B cell (primary cell): ENCODE results near the gene LRBA. TPM values are rescaled to one million over a fixed set of nuclear protein-coding genes. Genes with fewer than 3 reads are reported as not detected.

Experiments used
- ATAC-seq: fragments of 200-7000 bp; cut with Tn5 transposase; one replicate; pipeline ENCODE4 v1.10.0; 2021; ENCODE audit warnings: low read depth, mild to moderate bottlenecking, moderate number of reproducible peaks, moderate library complexity
- CTCF ChIA-PET: fragments of 350-600 bp; sonication (Branson Sonifier 250); formaldehyde crosslinking; loops from one replicate; lab custom pipeline; 2021; ENCODE audit warnings: antibody characterized with exemption, inconsistent platforms; lab: Charles Lee
- POLR2A ChIA-PET: fragments of 350-600 bp; sonication (Branson Sonifier 250); formaldehyde crosslinking; loops from one replicate; lab custom pipeline; 2021; ENCODE audit warnings: antibody characterized with exemption; lab: Charles Lee
- DNase-seq: peaks from one replicate; pipeline ENCODE4 v3.0.0; 2013
- H2AFZ ChIP-seq: 2 replicates; pipeline ENCODE4 v1.6.1; 2012; ENCODE audit warnings: mild to moderate bottlenecking, low read depth, low read length; ENCODE audit not compliant: insufficient read depth, poor library complexity, severe bottlenecking
- H3K27ac ChIP-seq, 2 donors: 1 replicate in 1 of 2; 2 replicates in 1 of 2; pipeline ENCODE4 v1.5.1; 2012 to 2013; ENCODE audit warnings: low read length in 2 of 2, mild to moderate bottlenecking in 2 of 2, moderate library complexity in 1 of 2
- H3K27me3 ChIP-seq, 4 experiments: fragments of 200-600 bp in 1 of 4; sonication (generic) in 1 of 4; replicated peaks in 1 of 4; 1 replicate in 2 of 4; 2 replicates in 2 of 4; pipeline versions ENCODE4 v1.6.1 to v1.7.0; 2013 to 2016; ENCODE audit warnings: low read length in 3 of 4, mild to moderate bottlenecking in 2 of 4, mixed read lengths in 1 of 4, moderate library complexity in 1 of 4; ENCODE audit not compliant: insufficient read depth in 4 of 4, control insufficient read depth in 3 of 4; ENCODE audit errors: control extremely low read depth in 1 of 4
- H3K36me3 ChIP-seq, 2 experiments: replicated peaks in 1 of 2; 1 replicate in 1 of 2; 2 replicates in 1 of 2; pipeline versions ENCODE4 v1.6.1 to v1.7.1; 2013; ENCODE audit warnings: low read length in 1 of 2; ENCODE audit not compliant: insufficient read depth in 2 of 2, control insufficient read depth in 1 of 2; ENCODE audit errors: control extremely low read depth in 1 of 2, extremely low read depth in 1 of 2
- H3K4me1 ChIP-seq, 2 donors: fragments of 200-600 bp in 1 of 2; sonication (generic) in 1 of 2; 1 replicate in 1 of 2; 2 replicates in 1 of 2; pipeline versions ENCODE4 v1.5.1 to v1.6.1; 2013 to 2017; ENCODE audit warnings: low read length in 2 of 2; ENCODE audit not compliant: control insufficient read depth in 2 of 2, insufficient read depth in 2 of 2
- H3K4me2 ChIP-seq: replicated peaks from 2 replicates; pipeline ENCODE3; 2012; ENCODE audit warnings: mild to moderate bottlenecking, low read depth, low read length; ENCODE audit not compliant: poor library complexity, severe bottlenecking
- H3K4me3 ChIP-seq, 5 experiments: fragments of 200-600 bp in 1 of 5; sonication (generic) in 1 of 5; 1 replicate in 3 of 5; 2 replicates in 2 of 5; pipeline versions ENCODE4 v1.5.1 to v1.7.0; 2011 to 2016; ENCODE audit warnings: low read length in 4 of 5, mild to moderate bottlenecking in 4 of 5, low read depth in 2 of 5, control low read depth in 1 of 5, moderate library complexity in 1 of 5; ENCODE audit not compliant: insufficient read depth in 1 of 5; ENCODE audit errors: control extremely low read depth in 1 of 5, extremely low read depth in 1 of 5
- H3K79me2 ChIP-seq: fragments of 200-600 bp; sonication (generic); one replicate; pipeline ENCODE4 v1.6.0; 2016; ENCODE audit warnings: low read length; ENCODE audit not compliant: control insufficient read depth, insufficient read depth
- H3K9ac ChIP-seq: fragments of 200-600 bp; sonication (generic); 2 replicates; pipeline ENCODE4 v1.6.1; 2017; ENCODE audit warnings: mild to moderate bottlenecking, low read length, moderate library complexity
- H3K9me3 ChIP-seq, 3 donors: one replicate each; pipeline versions ENCODE4 v1.6.1 to v1.7.1; 2013; ENCODE audit warnings: low read length in 2 of 3; ENCODE audit not compliant: control insufficient read depth in 2 of 3, insufficient read depth in 1 of 3; ENCODE audit errors: control extremely low read depth in 1 of 3
- H4K20me1 ChIP-seq: 2 replicates; pipeline ENCODE4 v1.6.0; 2012; ENCODE audit warnings: mild to moderate bottlenecking, low read length; ENCODE audit not compliant: insufficient read depth, control insufficient read depth, poor library complexity, severe bottlenecking
- H3K27ac Mint-ChIP-seq: one replicate; pipeline ENCODE4 v1.8.0; 2021; ENCODE audit warnings: mixed read lengths
- H3K27me3 Mint-ChIP-seq: one replicate; pipeline ENCODE4 v1.8.0; 2021; ENCODE audit warnings: mixed read lengths
- H3K4me1 Mint-ChIP-seq: one replicate; pipeline ENCODE4 v1.8.0; 2021; ENCODE audit warnings: mixed read lengths
- H3K4me3 Mint-ChIP-seq: one replicate; pipeline ENCODE4 v1.8.0; 2021; ENCODE audit warnings: mixed read lengths
- H3K9me3 Mint-ChIP-seq: one replicate; pipeline ENCODE4 v1.8.0; 2022; ENCODE audit warnings: mixed read lengths; ENCODE audit not compliant: insufficient read depth
- CTCF ChIP-seq: fragments of 200-600 bp; IDR thresholded peaks from one replicate; pipeline ENCODE4 v1.8.0; 2022; ENCODE audit warnings: antibody characterized with exemption, mild to moderate bottlenecking
- EZH2 ChIP-seq: IDR thresholded peaks from 2 replicates; pipeline ENCODE4 v1.6.1; 2012; ENCODE audit warnings: borderline replicate concordance, low read depth, mild to moderate bottlenecking, moderate library complexity, low read length; ENCODE audit not compliant: insufficient read depth, poor library complexity, severe bottlenecking
- WGBS: methylation state at CpG from one replicate; pipeline ENCODE4 v1.1.5; 2013; ENCODE audit warnings: missing lambda C conversion rate; ENCODE audit not compliant: insufficient coverage; 5-methylcytosine and 5-hydroxymethylcytosine counted together
- intact Hi-C: fragments of 100-400 bp; cut with micrococcal nuclease; formaldehyde crosslinking; loops from one replicate; pipeline ENCODE4 v1.10.0; 2022
- polyA plus RNA-seq: library from polyadenylated mRNA; depleted of rRNA; stranded (reverse); fragments of >200 nt; gene quantifications from 2 replicates; pipeline ENCODE4 v1.2.3, GENCODE V29; 2012
- total RNA-seq, 2 donors: library from RNA; stranded (reverse); fragments of 120-200 nt in 1 of 2; gene quantifications; 1 replicate in 1 of 2; 2 replicates in 1 of 2; pipeline versions ENCODE4 v1.2.3 to v1.2.4, GENCODE V29; 2013 to 2022

LRBA gene
- total and polyA plus RNA-seq, 2 donors (not counting 1 experiment from before 2014, with no cell fraction given): 17.5 to 86.7 TPM

- no peak overlapping the region for H3K4me3 Mint-ChIP-seq
- Histone ChIP-seq H3K4me2 (no peak overlapping the region), H3K27ac (no peak overlapping the region), H3K79me2 (no peaks in the 10 kb centered on the region), H3K9ac (no peak overlapping the region), H3K27me3 (no peaks in the 10 kb centered on the region), H3K9me3 (no peaks in the 10 kb centered on the region), H3K4me1 (no peaks in the 10 kb centered on the region), H4K20me1 (no peaks in the 10 kb centered on the region), H3K4me3 (no peak overlapping the region), H3K36me3 (peaks cover 0 to 2% of the 10 kb centered on the region in 2 experiments), H2AFZ (no peak overlapping the region)
- peaks cover 3% of the 10 kb centered on the region for H3K9me3 Mint-ChIP-seq
- H3K27me3 Mint-ChIP-seq: no peaks in the 10 kb centered on the region
- DNase-seq: no peak
- ATAC-seq: no peak
- whole genome bisulfite sequencing: no CpG with 5 or more reads among the region's 1 CpG
- intact Hi-C loops: no loop called here
- H3K4me1 Mint-ChIP-seq: peaks cover 3% of the 10 kb centered on the region
- CTCF ChIA-PET: no interaction called here
- H3K27ac Mint-ChIP-seq: no peak overlapping the region
- POLR2A ChIA-PET: no interaction called here
- TF ChIP-seq CTCF: no peak
- TF ChIP-seq EZH2: no peak
Measured at GRCh38 chr4:150477869-150478268, 537.2 kb downstream of the LRBA start.

GRCh38 chr4:150476776-150477175 lies 538.3 kb downstream of the LRBA start:
- Histone ChIP-seq H3K4me3 (no peak overlapping the region), H3K36me3 (peaks cover 0 to 2% of the 10 kb centered on the region in 2 experiments), H3K9ac (no peak overlapping the region), H3K9me3 (no peaks in the 10 kb centered on the region), H3K4me1 (no peaks in the 10 kb centered on the region), H3K27me3 (no peaks in the 10 kb centered on the region), H3K4me2 (no peak overlapping the region), H4K20me1 (no peaks in the 10 kb centered on the region), H3K27ac (no peak overlapping the region), H2AFZ (no peak overlapping the region), H3K79me2 (no peaks in the 10 kb centered on the region)
- POLR2A ChIA-PET: no interaction called here
- Mint-ChIP-seq H3K4me3 (no peak overlapping the region), H3K4me1 (peaks cover 3% of the 10 kb centered on the region), H3K9me3 (peaks cover 3% of the 10 kb centered on the region), H3K27ac (no peak overlapping the region), H3K27me3 (no peaks in the 10 kb centered on the region)
- ATAC-seq (no peak), DNase-seq (no peak)
- CTCF ChIA-PET: no interaction called here
- intact Hi-C loops: no loop called here
- TF ChIP-seq EZH2 (no peak), CTCF (no peak)
- WGBS: 100% methylated on average over 1 of the region's 2 CpGs
